DOHH2 (cell line): ENCODE measurements around the gene TOB1.

ENCODE experiments used
- EZH2phosphoT487 ChIP-seq: fragments of 200-600 bp; sonication (generic); IDR thresholded peaks from 2 replicates; pipeline ENCODE4 v1.6.1; 2017; ENCODE audit warnings: borderline replicate concordance, mild to moderate bottlenecking, antibody characterized with exemption, low read length, moderate library complexity, mixed read lengths
- TF ChIP-seq, protein P1 (sequence below): fragments of 200-600 bp; sonication (generic); IDR thresholded peaks from one replicate; pipeline ENCODE4 v1.5.1; 2014; ENCODE audit warnings: antibody characterized with exemption, mild to moderate bottlenecking, low read depth, low read length; ENCODE audit not compliant: poor library complexity, severe bottlenecking

DNA sequence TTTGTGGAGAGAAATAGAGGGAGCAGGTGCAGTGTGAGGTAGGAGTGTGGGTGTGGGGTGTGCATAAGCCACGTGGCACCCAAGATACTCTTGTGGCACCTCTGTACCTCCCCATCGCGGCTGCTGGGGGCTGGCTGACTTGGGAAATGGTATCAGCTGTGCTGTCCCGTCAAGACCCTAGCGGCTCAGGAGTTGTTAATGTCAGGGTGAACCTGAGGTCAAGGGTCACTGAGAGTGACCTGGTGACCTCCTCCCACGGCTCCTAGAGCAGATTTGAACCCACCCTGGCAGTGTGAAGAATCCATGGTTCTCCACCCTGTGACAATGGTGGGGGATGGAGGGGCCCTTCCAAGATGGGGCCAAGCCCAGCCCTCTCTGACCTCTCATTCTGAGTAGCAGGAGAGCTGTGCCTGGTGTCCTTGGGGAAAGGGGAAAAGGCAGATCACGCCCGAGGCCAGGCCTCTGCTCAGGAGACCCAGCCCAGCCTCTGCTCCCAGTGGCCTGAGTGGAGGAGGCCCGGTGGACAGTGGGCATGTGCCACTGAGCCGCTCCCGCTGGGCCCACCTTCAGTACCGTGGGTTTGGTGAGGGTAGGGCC lies 33.8 kb downstream of the TOB1 start:
- TF ChIP-seq, protein P1, sequence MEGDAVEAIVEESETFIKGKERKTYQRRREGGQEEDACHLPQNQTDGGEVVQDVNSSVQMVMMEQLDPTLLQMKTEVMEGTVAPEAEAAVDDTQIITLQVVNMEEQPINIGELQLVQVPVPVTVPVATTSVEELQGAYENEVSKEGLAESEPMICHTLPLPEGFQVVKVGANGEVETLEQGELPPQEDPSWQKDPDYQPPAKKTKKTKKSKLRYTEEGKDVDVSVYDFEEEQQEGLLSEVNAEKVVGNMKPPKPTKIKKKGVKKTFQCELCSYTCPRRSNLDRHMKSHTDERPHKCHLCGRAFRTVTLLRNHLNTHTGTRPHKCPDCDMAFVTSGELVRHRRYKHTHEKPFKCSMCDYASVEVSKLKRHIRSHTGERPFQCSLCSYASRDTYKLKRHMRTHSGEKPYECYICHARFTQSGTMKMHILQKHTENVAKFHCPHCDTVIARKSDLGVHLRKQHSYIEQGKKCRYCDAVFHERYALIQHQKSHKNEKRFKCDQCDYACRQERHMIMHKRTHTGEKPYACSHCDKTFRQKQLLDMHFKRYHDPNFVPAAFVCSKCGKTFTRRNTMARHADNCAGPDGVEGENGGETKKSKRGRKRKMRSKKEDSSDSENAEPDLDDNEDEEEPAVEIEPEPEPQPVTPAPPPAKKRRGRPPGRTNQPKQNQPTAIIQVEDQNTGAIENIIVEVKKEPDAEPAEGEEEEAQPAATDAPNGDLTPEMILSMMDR, result no peak
- no peak for TF ChIP-seq EZH2phosphoT487
